Liver (tissue), 9 donors: ENCODE data around the gene RARS1. TPM values are rescaled to one million over a fixed set of nuclear protein-coding genes. Genes with fewer than 3 reads are reported as not detected.
"Not testable (repeated sequence)": the region's sequence is repeated elsewhere in the genome, so short reads cannot be mapped to it uniquely, and the experiment has no call there.

ENCODE experiments used
- DNase-seq: peaks from one replicate; pipeline ENCODE4 v3.0.0-alpha.2; 2017; ENCODE audit warnings: low spot score
- H3K27ac ChIP-seq, 2 donors: one replicate each; pipeline ENCODE4 v1.7.0; 2013; ENCODE audit warnings: inconsistent platforms in 2 of 2, low read length in 2 of 2, control low read depth in 1 of 2, low read depth in 1 of 2, mild to moderate bottlenecking in 1 of 2
- H3K27me3 ChIP-seq, 4 donors: one replicate each; pipeline versions ENCODE4 v1.6.1 to v1.7.0; 2013; ENCODE audit warnings: low read length in 3 of 4, inconsistent platforms in 1 of 4, mild to moderate bottlenecking in 1 of 4, moderate library complexity in 1 of 4; ENCODE audit not compliant: control insufficient read depth in 4 of 4, insufficient read depth in 4 of 4
- H3K36me3 ChIP-seq, 4 donors: one replicate each; pipeline versions ENCODE4 v1.6.1 to v1.7.0; 2013; ENCODE audit warnings: low read length in 3 of 4, mild to moderate bottlenecking in 3 of 4, low read depth in 1 of 4, moderate library complexity in 1 of 4; ENCODE audit not compliant: control insufficient read depth in 4 of 4, insufficient read depth in 3 of 4
- H3K4me1 ChIP-seq, 4 donors: one replicate each; pipeline versions ENCODE4 v1.6.1 to v1.7.0; 2013; ENCODE audit warnings: low read length in 3 of 4, mild to moderate bottlenecking in 3 of 4, moderate library complexity in 1 of 4; ENCODE audit not compliant: control insufficient read depth in 4 of 4, insufficient read depth in 4 of 4
- H3K4me3 ChIP-seq, 3 donors: one replicate each; pipeline versions ENCODE4 v1.6.1 to v1.7.0; 2013; ENCODE audit warnings: low read length in 3 of 3, control low read depth in 1 of 3, low read depth in 1 of 3, mild to moderate bottlenecking in 1 of 3
- H3K9ac ChIP-seq, 2 donors: one replicate each; pipeline ENCODE4 v1.7.0; 2013; ENCODE audit warnings: low read length in 2 of 2, mild to moderate bottlenecking in 2 of 2, moderate library complexity in 2 of 2, control low read depth in 1 of 2, low read depth in 1 of 2
- H3K9me3 ChIP-seq, 4 donors: one replicate each; pipeline versions ENCODE4 v1.6.1 to v1.7.0; 2013; ENCODE audit warnings: low read length in 3 of 4; ENCODE audit not compliant: control insufficient read depth in 4 of 4
- CTCF ChIP-seq: fragments of 150-350 bp; IDR thresholded peaks from 2 replicates; pipeline ENCODE4 v1.5.1; 2017; ENCODE audit warnings: improper control_type of control experiment, low read depth, low read length; ENCODE audit not compliant: missing input control
- FOXA1 ChIP-seq: IDR thresholded peaks from 2 replicates; pipeline ENCODE4 v1.6.1; 2016; ENCODE audit warnings: antibody characterized with exemption
- FOXA2 ChIP-seq: IDR thresholded peaks from 2 replicates; pipeline ENCODE4 v1.6.1; 2016; ENCODE audit warnings: antibody characterized with exemption
- GABPA ChIP-seq, 2 donors: IDR thresholded peaks in 1 of 2; conservative IDR thresholded peaks in 1 of 2; 2 replicates each; pipeline ENCODE4 v1.6.1; 2016; ENCODE audit warnings: antibody characterized with exemption in 2 of 2, mild to moderate bottlenecking in 1 of 2, moderate library complexity in 1 of 2
- HNF4A ChIP-seq, 2 donors: conservative IDR thresholded peaks; 2 replicates each; pipeline ENCODE4 v1.6.1; 2016; ENCODE audit warnings: antibody characterized with exemption in 2 of 2, mild to moderate bottlenecking in 2 of 2
- JUND ChIP-seq, 2 donors: IDR thresholded peaks; 2 replicates each; pipeline ENCODE4 v1.6.1; 2016; ENCODE audit warnings: antibody characterized with exemption in 2 of 2
- NR2F2 ChIP-seq: IDR thresholded peaks from 2 replicates; pipeline ENCODE4 v1.6.1; 2016; ENCODE audit warnings: antibody characterized with exemption
- RAD21 ChIP-seq, 2 donors: IDR thresholded peaks; 2 replicates each; pipeline ENCODE4 v1.6.1; 2016; ENCODE audit warnings: antibody characterized with exemption in 2 of 2, mild to moderate bottlenecking in 2 of 2
- RXRA ChIP-seq, 2 donors: IDR thresholded peaks; 2 replicates each; pipeline ENCODE4 v1.6.1; 2017 to 2018; ENCODE audit warnings: antibody characterized with exemption in 2 of 2, mild to moderate bottlenecking in 1 of 2
- TAF1 ChIP-seq: conservative IDR thresholded peaks from 2 replicates; pipeline ENCODE4 v1.6.1; 2016; ENCODE audit warnings: antibody characterized with exemption, mild to moderate bottlenecking
- ZBTB33 ChIP-seq: IDR thresholded peaks from 2 replicates; pipeline ENCODE4 v1.6.1; 2016; ENCODE audit warnings: antibody characterized with exemption
- WGBS: extraction: QIAGEN DNeasy Blood & Tissue Kit; methylation state at CpG from one replicate; pipeline ENCODE4 v1.1.7; 2013; 5-methylcytosine and 5-hydroxymethylcytosine counted together
- polyA plus RNA-seq, 2 donors: library from polyadenylated mRNA; stranded (reverse) in 1 of 2; unstranded in 1 of 2; fragments of 200-250 nt in 1 of 2; fragments of >200 nt in 1 of 2; fragmentation: Nextera tagmentation in 1 of 2; extraction: Ambion mirVana in 1 of 2; gene quantifications; one replicate each; pipeline versions ENCODE4 v1.2.1 to v1.2.3, GENCODE V29; 2013 to 2015
- total RNA-seq, 2 donors: library from RNA; depleted of rRNA; stranded (reverse); fragments of >200 nt; gene quantifications; one replicate each; pipeline ENCODE4 v1.2.3, GENCODE V29; 2014
- TF ChIP-seq, protein P1 (sequence below): IDR thresholded peaks from 2 replicates; pipeline ENCODE4 v1.6.1; 2016; ENCODE audit warnings: antibody characterized with exemption, mild to moderate bottlenecking
- TF ChIP-seq, protein P2 (sequence below): IDR thresholded peaks from 2 replicates; pipeline ENCODE4 v1.6.1; 2016; ENCODE audit warnings: antibody characterized with exemption
- donor health status: healthy.
- donor health status: healthy.
- donor health status: healthy.
- donor health status: healthy.
- donor health status: healthy.

RARS1 gene
- total and polyA plus RNA-seq, 4 donors = 16.5 to 42.5 (median 30.1) TPM

DNA sequence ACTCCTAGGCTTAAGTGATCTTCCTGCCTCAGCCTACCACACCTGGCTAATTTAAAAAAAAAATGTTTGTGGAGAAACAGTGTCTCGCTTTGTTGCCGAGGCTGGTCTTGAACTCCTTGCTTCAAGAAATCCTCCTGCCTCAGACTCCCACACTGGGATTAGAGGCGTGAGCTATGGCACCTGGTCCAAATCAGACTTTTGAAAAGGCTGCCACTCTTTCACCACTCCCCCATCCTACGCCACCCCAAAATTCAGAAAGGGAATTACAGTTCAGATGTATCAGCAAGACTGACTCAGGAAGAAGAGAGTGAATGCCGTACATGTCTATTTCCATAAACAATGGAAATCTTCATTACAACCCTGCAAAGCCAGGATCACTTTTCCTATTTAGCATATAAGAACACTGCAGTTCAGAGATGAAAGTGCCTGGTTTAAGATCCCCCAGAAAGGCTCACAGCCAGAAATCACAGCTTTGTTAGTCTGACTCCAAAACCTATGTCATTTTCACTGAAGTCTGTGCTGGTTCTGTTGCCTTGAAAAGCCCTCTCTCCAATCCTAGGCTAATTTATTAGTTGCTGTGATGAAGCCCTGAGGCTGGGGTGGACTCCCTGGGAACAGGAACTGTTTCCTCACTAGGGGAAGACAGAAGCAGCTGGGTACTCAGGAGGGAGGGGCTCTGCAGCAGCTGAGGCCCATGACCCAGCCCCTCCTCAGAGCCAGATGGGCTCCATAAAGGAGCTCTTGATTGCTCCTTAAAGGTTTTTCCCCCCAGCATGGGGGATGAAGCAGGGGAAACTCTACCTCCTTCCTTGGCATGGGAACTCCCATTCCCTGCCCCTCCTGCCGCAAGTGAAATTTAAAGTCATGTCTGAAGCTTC lies 46.0 kb downstream of the RARS1 start:
- 91% methylated on average over 6 of the region's 6 CpGs for WGBS
- Histone ChIP-seq H3K9me3 (peaks cover 0 to 7% (median under 1%) of the 10 kb centered on the region in 4 donors), H3K36me3 (no peaks in the 10 kb centered on the region), H3K27ac (no peak overlapping the region), H3K4me3 (no peak overlapping the region), H3K4me1 (peaks cover 3 to 8% (median 4%) of the 10 kb centered on the region in 4 donors), H3K27me3 (peaks cover 0 to 4% (median 0%) of the 10 kb centered on the region in 4 donors), H3K9ac (no peak overlapping the region)
- DNase-seq = no peak
- no peak for TF ChIP-seq FOXA1
- no peak for TF ChIP-seq NR2F2
- TF ChIP-seq GABPA (IDR thresholded peaks at IDR 0.05 in 1 of 2, conservative IDR thresholded peaks at IDR 0.05 in 1 of 2) = no peak
- TF ChIP-seq, protein P1, sequence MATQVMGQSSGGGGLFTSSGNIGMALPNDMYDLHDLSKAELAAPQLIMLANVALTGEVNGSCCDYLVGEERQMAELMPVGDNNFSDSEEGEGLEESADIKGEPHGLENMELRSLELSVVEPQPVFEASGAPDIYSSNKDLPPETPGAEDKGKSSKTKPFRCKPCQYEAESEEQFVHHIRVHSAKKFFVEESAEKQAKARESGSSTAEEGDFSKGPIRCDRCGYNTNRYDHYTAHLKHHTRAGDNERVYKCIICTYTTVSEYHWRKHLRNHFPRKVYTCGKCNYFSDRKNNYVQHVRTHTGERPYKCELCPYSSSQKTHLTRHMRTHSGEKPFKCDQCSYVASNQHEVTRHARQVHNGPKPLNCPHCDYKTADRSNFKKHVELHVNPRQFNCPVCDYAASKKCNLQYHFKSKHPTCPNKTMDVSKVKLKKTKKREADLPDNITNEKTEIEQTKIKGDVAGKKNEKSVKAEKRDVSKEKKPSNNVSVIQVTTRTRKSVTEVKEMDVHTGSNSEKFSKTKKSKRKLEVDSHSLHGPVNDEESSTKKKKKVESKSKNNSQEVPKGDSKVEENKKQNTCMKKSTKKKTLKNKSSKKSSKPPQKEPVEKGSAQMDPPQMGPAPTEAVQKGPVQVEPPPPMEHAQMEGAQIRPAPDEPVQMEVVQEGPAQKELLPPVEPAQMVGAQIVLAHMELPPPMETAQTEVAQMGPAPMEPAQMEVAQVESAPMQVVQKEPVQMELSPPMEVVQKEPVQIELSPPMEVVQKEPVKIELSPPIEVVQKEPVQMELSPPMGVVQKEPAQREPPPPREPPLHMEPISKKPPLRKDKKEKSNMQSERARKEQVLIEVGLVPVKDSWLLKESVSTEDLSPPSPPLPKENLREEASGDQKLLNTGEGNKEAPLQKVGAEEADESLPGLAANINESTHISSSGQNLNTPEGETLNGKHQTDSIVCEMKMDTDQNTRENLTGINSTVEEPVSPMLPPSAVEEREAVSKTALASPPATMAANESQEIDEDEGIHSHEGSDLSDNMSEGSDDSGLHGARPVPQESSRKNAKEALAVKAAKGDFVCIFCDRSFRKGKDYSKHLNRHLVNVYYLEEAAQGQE = no peak
- no peak for TF ChIP-seq HNF4A (conservative IDR thresholded peaks at IDR 0.05)

- not testable (repeated sequence) for DNase-seq, H3K9me3 ChIP-seq, H3K4me1 ChIP-seq, H3K27ac ChIP-seq, H3K9ac ChIP-seq, H3K27me3 ChIP-seq, H3K4me3 ChIP-seq, H3K36me3 ChIP-seq
- WGBS = 85% methylated on average over 7 of the region's 7 CpGs
Measured at GRCh38 chr5:168534351-168534750, 48.1 kb downstream of the RARS1 start.

- TF ChIP-seq JUND (IDR thresholded peaks at IDR 0.05) (no peak), FOXA2 (no peak), FOXA1 (no peak), TAF1 (no peak), HNF4A (conservative IDR thresholded peaks at IDR 0.05) (no peak), RAD21 (IDR thresholded peaks at IDR 0.05) (no peak), ZBTB33 (no peak), RXRA (IDR thresholded peaks at IDR 0.05) (no peak), NR2F2 (no peak), GABPA (IDR thresholded peaks at IDR 0.05 in 1 of 2, conservative IDR thresholded peaks at IDR 0.05 in 1 of 2) (no peak), CTCF (no peak)
- TF ChIP-seq, protein P2, sequence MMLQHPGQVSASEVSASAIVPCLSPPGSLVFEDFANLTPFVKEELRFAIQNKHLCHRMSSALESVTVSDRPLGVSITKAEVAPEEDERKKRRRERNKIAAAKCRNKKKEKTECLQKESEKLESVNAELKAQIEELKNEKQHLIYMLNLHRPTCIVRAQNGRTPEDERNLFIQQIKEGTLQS = no peak
- TF ChIP-seq, protein P1 = no peak
- H3K4me3 ChIP-seq = no peak overlapping the region
- DNase-seq = no peak
- no peaks in the 10 kb centered on the region for H3K4me1 ChIP-seq
- WGBS = 86% methylated on average over 2 of the region's 2 CpGs
- H3K9ac ChIP-seq = no peak overlapping the region
- no peak overlapping the region for H3K27ac ChIP-seq
- H3K9me3 ChIP-seq = no peaks in the 10 kb centered on the region
- H3K36me3 ChIP-seq = no peaks in the 10 kb centered on the region
- H3K27me3 ChIP-seq = no peaks in the 10 kb centered on the region
Measured at GRCh38 chr5:168537176-168537575, 50.9 kb downstream of the RARS1 start.
